OCI-LY1 (cell line): ENCODE results near the gene CTTNBP2NL.

Experiments
- EZH2 ChIP-seq: fragments of 200-600 bp; sonication (generic), shearing (Covaris generic); IDR thresholded peaks from 2 replicates; pipeline ENCODE4 v1.8.0; 2017; ENCODE audit warnings: borderline replicate concordance, mixed run types, mild to moderate bottlenecking, antibody characterized with exemption, low read length, moderate library complexity, mixed read lengths
- TF ChIP-seq, protein P1 (sequence below): fragments of 200-600 bp; sonication (generic), shearing (Covaris generic); IDR thresholded peaks from 2 replicates; pipeline ENCODE4 v1.5.1; 2017; ENCODE audit warnings: mild to moderate bottlenecking, antibody characterized with exemption, low read length, moderate library complexity, mixed read lengths

DNA sequence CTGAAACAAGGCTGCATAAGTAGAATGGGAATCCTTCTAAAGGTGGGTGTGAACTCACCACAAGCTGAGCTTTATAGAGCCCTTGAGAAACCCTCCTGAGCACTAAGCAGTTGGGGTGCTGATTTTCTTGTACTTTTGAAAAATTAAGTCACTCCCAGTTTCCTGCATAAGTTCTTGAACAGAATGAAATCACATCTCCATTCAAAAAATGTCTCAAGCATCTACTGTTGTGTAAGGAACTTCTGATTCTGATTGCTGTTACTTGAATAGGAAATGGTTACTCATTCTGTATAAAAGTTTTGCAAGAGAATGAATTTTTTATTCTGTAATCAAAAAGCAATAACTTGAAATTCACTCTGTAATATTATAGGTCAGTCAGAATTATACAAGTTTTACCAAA, 61.9 kb downstream of the CTTNBP2NL start:
- TF ChIP-seq, protein P1, sequence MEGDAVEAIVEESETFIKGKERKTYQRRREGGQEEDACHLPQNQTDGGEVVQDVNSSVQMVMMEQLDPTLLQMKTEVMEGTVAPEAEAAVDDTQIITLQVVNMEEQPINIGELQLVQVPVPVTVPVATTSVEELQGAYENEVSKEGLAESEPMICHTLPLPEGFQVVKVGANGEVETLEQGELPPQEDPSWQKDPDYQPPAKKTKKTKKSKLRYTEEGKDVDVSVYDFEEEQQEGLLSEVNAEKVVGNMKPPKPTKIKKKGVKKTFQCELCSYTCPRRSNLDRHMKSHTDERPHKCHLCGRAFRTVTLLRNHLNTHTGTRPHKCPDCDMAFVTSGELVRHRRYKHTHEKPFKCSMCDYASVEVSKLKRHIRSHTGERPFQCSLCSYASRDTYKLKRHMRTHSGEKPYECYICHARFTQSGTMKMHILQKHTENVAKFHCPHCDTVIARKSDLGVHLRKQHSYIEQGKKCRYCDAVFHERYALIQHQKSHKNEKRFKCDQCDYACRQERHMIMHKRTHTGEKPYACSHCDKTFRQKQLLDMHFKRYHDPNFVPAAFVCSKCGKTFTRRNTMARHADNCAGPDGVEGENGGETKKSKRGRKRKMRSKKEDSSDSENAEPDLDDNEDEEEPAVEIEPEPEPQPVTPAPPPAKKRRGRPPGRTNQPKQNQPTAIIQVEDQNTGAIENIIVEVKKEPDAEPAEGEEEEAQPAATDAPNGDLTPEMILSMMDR: no peak
- no peak for TF ChIP-seq EZH2
